Endothelial cell of umbilical vein (primary cell): ENCODE results near the gene SKAP1. TPM values are rescaled to one million over a fixed set of nuclear protein-coding genes. Genes with fewer than 3 reads are reported as not detected.

Experiments
- BruUV-seq: library from RNA; stranded (reverse); fragments of 400-500 nt; replicated peaks from 2 replicates; lab custom pipeline; 2021; lab: Mats Ljungman, UMichigan
- CTCF ChIA-PET: fragments of 300-600, 350-600 bp; sonication (Branson Sonifier 250); formaldehyde crosslinking; loops from one replicate; lab custom pipeline; 2021; ENCODE audit warnings: antibody characterized with exemption, inconsistent platforms; lab: Charles Lee
- POLR2A ChIA-PET: fragments of 300-600, 350-600 bp; sonication (Branson Sonifier 250); formaldehyde crosslinking; loops from one replicate; lab custom pipeline; 2021; ENCODE audit warnings: antibody characterized with exemption, inconsistent platforms; lab: Charles Lee
- DNase-seq: peaks from one replicate; pipeline ENCODE4 v3.0.0-alpha.2; 2011; ENCODE audit warnings: low read depth, low spot score
- FAIRE-seq: peaks from 2 replicates; lab custom pipeline; 2011; peaks lifted over from hg19 to GRCh38; lab: Jason Lieb, UNC
- H2AFZ ChIP-seq: 2 replicates; pipeline ENCODE4 v1.6.0; 2012; ENCODE audit warnings: low read depth, low read length, control low read depth, inconsistent platforms
- H3K27ac ChIP-seq: 2 replicates; pipeline ENCODE4 v1.5.1; 2011; ENCODE audit warnings: low read depth, mild to moderate bottlenecking, control low read depth, low read length, moderate library complexity; ENCODE audit not compliant: insufficient read depth
- H3K27me3 ChIP-seq, 2 experiments: 2 replicates each; pipeline versions ENCODE4 v1.6.0 to v1.6.1; 2011; ENCODE audit warnings: low read length in 2 of 2, mixed read lengths in 1 of 2; ENCODE audit not compliant: control insufficient read depth in 2 of 2, insufficient read depth in 2 of 2
- H3K36me3 ChIP-seq, 2 experiments: 2 replicates in 1 of 2; 3 replicates in 1 of 2; pipeline ENCODE4 v1.5.1; 2011; ENCODE audit warnings: low read length in 2 of 2, mild to moderate bottlenecking in 1 of 2, moderate library complexity in 1 of 2; ENCODE audit not compliant: control insufficient read depth in 2 of 2, insufficient read depth in 2 of 2; ENCODE audit errors: extremely low read depth in 1 of 2
- H3K4me1 ChIP-seq: 3 replicates; pipeline ENCODE4 v1.5.1; 2011; ENCODE audit warnings: mild to moderate bottlenecking, low read length; ENCODE audit not compliant: control insufficient read depth, insufficient read depth; ENCODE audit errors: extremely low read depth
- H3K4me2 ChIP-seq: 2 replicates; pipeline ENCODE4 v1.6.1; 2011; ENCODE audit warnings: low read length, control low read depth, mixed read lengths; ENCODE audit not compliant: insufficient read depth
- H3K4me3 ChIP-seq, 3 experiments: fragments of 200-600 bp in 1 of 3; sonication (generic), shearing (Covaris generic) in 1 of 3; replicated peaks in 1 of 3; 2 replicates each; pipeline ENCODE4 v1.5.1; 2011 to 2016; ENCODE audit warnings: control low read depth in 3 of 3, low read length in 3 of 3, mild to moderate bottlenecking in 2 of 3, inconsistent platforms in 1 of 3, low read depth in 1 of 3, moderate library complexity in 1 of 3; ENCODE audit not compliant: insufficient read depth in 1 of 3
- H3K79me2 ChIP-seq: 2 replicates; pipeline ENCODE4 v1.6.0; 2012; ENCODE audit warnings: low read length, inconsistent platforms; ENCODE audit not compliant: control insufficient read depth, insufficient read depth
- H3K9ac ChIP-seq: replicated peaks from 2 replicates; pipeline ENCODE3; 2011; ENCODE audit warnings: low read length, control low read depth; ENCODE audit not compliant: insufficient read depth; ENCODE audit errors: extremely low read depth
- H3K9me1 ChIP-seq: replicated peaks from 3 replicates; pipeline ENCODE4 v1.6.0; 2011; ENCODE audit warnings: mild to moderate bottlenecking, low read length; ENCODE audit not compliant: control insufficient read depth, insufficient read depth; ENCODE audit errors: extremely low read depth
- H3K9me3 ChIP-seq: replicated peaks from 2 replicates; pipeline ENCODE4 v1.5.1; 2012; ENCODE audit warnings: low read length, inconsistent platforms; ENCODE audit not compliant: control insufficient read depth, insufficient read depth
- H4K20me1 ChIP-seq: replicated peaks from 2 replicates; pipeline ENCODE3; 2011; ENCODE audit warnings: mild to moderate bottlenecking, low read length; ENCODE audit not compliant: control insufficient read depth, insufficient read depth; ENCODE audit errors: extremely low read depth
- EZH2 ChIP-seq: IDR thresholded peaks from 2 replicates; pipeline ENCODE4 v1.6.1; 2012; ENCODE audit warnings: borderline replicate concordance, low read depth, mild to moderate bottlenecking, moderate library complexity, low read length, inconsistent platforms; ENCODE audit not compliant: severe bottlenecking
- FOS ChIP-seq: IDR thresholded peaks from 2 replicates; pipeline ENCODE4 v1.6.1; 2011; ENCODE audit warnings: mild to moderate bottlenecking, low read length, moderate library complexity, borderline replicate concordance; ENCODE audit not compliant: insufficient read depth
- GATA2 ChIP-seq: IDR thresholded peaks from 2 replicates; pipeline ENCODE4 v1.7.0; 2011; ENCODE audit warnings: low read depth, mild to moderate bottlenecking, moderate library complexity, mixed read lengths, low read length; ENCODE audit not compliant: insufficient read length, insufficient read depth
- JUN ChIP-seq: IDR thresholded peaks from 2 replicates; pipeline ENCODE4 v1.6.1; 2011; ENCODE audit warnings: borderline replicate concordance, low read depth; ENCODE audit not compliant: insufficient read length, insufficient read depth
- MYC ChIP-seq: IDR thresholded peaks from one replicate; pipeline ENCODE4 v1.6.1; 2011; ENCODE audit warnings: mild to moderate bottlenecking, low read depth, low read length
- POLR2A ChIP-seq: IDR thresholded peaks from 2 replicates; pipeline ENCODE4 v1.6.1; 2012; ENCODE audit warnings: low read depth, mild to moderate bottlenecking, control low read depth, low read length
- POLR2AphosphoS5 ChIP-seq: IDR thresholded peaks from 2 replicates; pipeline ENCODE4 v1.6.1; 2012; ENCODE audit warnings: low read depth, mild to moderate bottlenecking, control low read depth, low read length, moderate library complexity; ENCODE audit not compliant: insufficient read depth
- dilution Hi-C: fragments of 300-500 bp; cut with MboI; formaldehyde crosslinking; loops from one replicate; pipeline ENCODE4 v1.15.0; 2019; ENCODE audit warnings: low sequenced_read_pairs; ENCODE audit not compliant: extremely low pct_ligation_motif_present
- intact Hi-C: fragments of 100-400 bp; cut with micrococcal nuclease; formaldehyde crosslinking; loops from one replicate; pipeline ENCODE4 v1.10.0; 2022
- polyA plus RNA-seq, 4 experiments: library from polyadenylated mRNA; depleted of rRNA in 3 of 4; stranded (reverse) in 3 of 4; unstranded in 1 of 4; fragments of >200 nt; gene quantifications; 2 replicates each; pipeline versions ENCODE4 v1.2.1 to v1.2.3, GENCODE V29; 2011 to 2012; ENCODE audit warnings: missing spikeins in 1 of 4
- total RNA-seq: library from RNA; stranded (reverse); gene quantifications from 2 replicates; pipeline ENCODE4 v1.2.3, GENCODE V29; 2021
- TF ChIP-seq, protein P1 (sequence below), 2 donors: IDR thresholded peaks; 1 replicate in 1 of 2; 2 replicates in 1 of 2; pipeline ENCODE4 v1.5.1; 2011; ENCODE audit warnings: low read length in 2 of 2, mild to moderate bottlenecking in 2 of 2, moderate library complexity in 2 of 2, control low read depth in 1 of 2, inconsistent platforms in 1 of 2, low read depth in 1 of 2; ENCODE audit not compliant: insufficient read depth in 1 of 2; ENCODE audit errors: extremely low read depth in 1 of 2
- TF ChIP-seq, protein P2 (sequence below): IDR thresholded peaks from 2 replicates; pipeline ENCODE4 v1.6.1; 2011; ENCODE audit not compliant: insufficient read depth, insufficient read length

SKAP1 gene
- total and polyA plus RNA-seq, 2 donors (not counting 3 experiments of a cell fraction or from before 2014, with no cell fraction given), result 0.75 TPM; not detected in 1

DNA sequence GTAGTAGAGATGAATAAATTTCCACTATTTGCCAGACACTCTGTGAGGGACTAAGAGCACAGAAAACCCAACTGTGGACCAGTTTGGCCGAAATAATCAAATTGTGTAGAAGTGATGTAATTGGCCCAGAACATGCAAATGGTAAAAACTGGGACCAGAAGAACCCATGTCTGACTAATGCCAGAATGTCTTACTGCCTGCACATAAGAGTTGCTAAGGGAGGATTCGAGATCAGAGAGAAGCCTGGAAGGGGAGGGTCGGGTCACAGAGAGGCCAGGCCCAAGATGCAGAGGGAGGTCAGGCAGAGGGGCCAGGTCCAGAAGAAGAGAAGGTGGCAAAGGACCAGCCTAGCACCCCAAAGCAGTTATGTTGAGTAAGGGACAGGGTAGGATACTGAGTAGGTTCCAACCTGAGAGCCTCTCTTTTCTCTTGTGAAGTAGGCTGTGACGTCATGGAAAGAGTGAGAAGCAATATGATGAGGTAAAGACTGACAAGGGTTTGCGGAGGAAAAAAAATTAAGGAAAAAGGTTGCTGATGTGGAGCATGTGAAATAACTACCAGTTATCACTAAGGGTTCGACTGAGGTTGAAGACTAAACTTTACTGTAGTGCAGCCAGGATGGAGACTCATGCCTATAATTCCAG is 53.2 kb downstream of the SKAP1 start:
- CTCF ChIA-PET, result interaction anchor here (0.7 to 2.8 kb wide), 8 partner anchors 11 to 260 kb away, joined by 4 to 22 read pairs (median 8); no protein-coding TSS in a partner anchor

More for the DNA sequence above, 53.2 kb downstream of the SKAP1 start:
- no peak for DNase-seq
- H3K9me1 ChIP-seq, result no peaks in the 10 kb centered on the region
- H4K20me1 ChIP-seq, result no peaks in the 10 kb centered on the region
- FAIRE-seq, result no peak
- no peak overlapping the region for H2AFZ ChIP-seq
- no peaks in the 10 kb centered on the region for H3K9me3 ChIP-seq
- H3K79me2 ChIP-seq, result no peaks in the 10 kb centered on the region
- no TSS peak for BruUV-seq
- no peak overlapping the region for H3K4me3 ChIP-seq
- no peak overlapping the region for H3K4me2 ChIP-seq
- POLR2A ChIA-PET, result no interaction called here
- H3K4me1 ChIP-seq, result no peaks in the 10 kb centered on the region
- intact Hi-C loops, result no loop called here
- H3K27me3 ChIP-seq, result peaks cover 47 to 69% of the 10 kb centered on the region in 2 experiments
- H3K36me3 ChIP-seq, result no peaks in the 10 kb centered on the region
- no peak overlapping the region for H3K27ac ChIP-seq
- H3K9ac ChIP-seq, result no peak overlapping the region
- dilution Hi-C loops, result no loop called here
- TF ChIP-seq POLR2A, result no peak
- TF ChIP-seq FOS, result no peak
- no peak for TF ChIP-seq GATA2
- no peak for TF ChIP-seq MYC
- TF ChIP-seq, protein P1, sequence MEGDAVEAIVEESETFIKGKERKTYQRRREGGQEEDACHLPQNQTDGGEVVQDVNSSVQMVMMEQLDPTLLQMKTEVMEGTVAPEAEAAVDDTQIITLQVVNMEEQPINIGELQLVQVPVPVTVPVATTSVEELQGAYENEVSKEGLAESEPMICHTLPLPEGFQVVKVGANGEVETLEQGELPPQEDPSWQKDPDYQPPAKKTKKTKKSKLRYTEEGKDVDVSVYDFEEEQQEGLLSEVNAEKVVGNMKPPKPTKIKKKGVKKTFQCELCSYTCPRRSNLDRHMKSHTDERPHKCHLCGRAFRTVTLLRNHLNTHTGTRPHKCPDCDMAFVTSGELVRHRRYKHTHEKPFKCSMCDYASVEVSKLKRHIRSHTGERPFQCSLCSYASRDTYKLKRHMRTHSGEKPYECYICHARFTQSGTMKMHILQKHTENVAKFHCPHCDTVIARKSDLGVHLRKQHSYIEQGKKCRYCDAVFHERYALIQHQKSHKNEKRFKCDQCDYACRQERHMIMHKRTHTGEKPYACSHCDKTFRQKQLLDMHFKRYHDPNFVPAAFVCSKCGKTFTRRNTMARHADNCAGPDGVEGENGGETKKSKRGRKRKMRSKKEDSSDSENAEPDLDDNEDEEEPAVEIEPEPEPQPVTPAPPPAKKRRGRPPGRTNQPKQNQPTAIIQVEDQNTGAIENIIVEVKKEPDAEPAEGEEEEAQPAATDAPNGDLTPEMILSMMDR (IDR thresholded peaks at IDR 0.05; ENCODE audit: extremely low read depth in 1 of 2, insufficient read depth in 1 of 2, low read depth in 1 of 2, low read length in 2 of 2), result no peak
- TF ChIP-seq, protein P2, sequence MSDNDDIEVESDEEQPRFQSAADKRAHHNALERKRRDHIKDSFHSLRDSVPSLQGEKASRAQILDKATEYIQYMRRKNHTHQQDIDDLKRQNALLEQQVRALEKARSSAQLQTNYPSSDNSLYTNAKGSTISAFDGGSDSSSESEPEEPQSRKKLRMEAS, result no peak
- TF ChIP-seq EZH2, result no peak
- no peak for TF ChIP-seq POLR2AphosphoS5
- no peak for TF ChIP-seq JUN
